GM10847 (cell line): ENCODE results near the gene PTX3.

Experiments
- POLR2A ChIP-seq: IDR thresholded peaks from 2 replicates; pipeline ENCODE4 v1.6.1; 2011; ENCODE audit not compliant: insufficient read length; ENCODE audit errors: extremely low read depth

Gene PTX3

GRCh38 chr3:157445857-157446256 lies 9.2 kb downstream of the PTX3 start:
- TF ChIP-seq POLR2A = no peak

DNA sequence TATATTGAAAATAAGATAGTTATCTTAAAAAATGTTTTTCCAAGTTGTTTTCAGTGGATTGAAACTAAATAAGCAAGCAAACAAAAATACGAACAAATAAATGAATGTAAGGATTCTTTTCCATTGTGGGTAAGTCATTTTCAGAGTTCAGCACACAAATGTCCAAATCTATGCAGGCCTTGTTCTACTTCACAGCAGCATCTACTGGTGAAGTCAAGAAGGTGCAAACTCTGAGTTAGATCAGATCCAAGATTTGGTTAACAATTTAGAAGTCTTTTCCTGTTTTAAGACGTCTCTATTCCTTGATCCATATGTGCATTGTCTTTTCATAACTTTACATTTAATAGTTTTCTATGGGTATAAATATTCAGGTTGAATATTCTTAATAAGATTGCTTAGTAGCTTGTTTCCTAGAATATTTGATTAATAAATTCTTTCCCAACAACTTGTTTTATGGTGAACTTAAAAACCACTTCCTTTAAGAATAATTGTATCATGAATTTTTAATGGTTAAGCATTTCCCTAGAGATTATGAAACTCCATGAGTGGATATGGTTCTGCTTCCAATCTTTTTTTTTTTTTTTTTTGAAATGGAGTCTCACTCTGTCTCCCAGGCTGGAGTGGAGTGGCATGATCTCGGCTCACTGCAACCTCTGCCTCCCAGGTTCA lies 10.5 kb downstream of the PTX3 start:
- TF ChIP-seq POLR2A = no peak

DNA sequence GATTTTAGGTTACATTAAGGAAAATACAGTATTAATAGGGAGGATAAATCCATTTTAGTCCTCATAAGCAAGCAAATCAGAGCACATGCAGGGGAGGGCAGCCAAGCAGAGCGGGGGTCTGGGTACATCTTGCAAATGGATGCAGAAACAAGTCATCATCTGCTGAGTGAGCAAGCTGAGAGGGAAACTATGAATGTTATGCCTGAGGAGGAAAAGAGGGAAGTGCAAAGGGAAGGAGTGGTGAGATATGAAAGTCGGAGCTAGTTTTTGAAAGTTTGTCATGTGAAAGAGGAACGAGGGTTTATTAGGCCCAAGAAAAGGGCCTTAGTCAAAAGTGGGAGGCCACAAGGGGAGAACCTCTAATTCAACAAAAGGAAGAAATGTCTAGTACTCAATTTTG lies 15.4 kb downstream of the PTX3 start:
- no peak for TF ChIP-seq POLR2A

DNA sequence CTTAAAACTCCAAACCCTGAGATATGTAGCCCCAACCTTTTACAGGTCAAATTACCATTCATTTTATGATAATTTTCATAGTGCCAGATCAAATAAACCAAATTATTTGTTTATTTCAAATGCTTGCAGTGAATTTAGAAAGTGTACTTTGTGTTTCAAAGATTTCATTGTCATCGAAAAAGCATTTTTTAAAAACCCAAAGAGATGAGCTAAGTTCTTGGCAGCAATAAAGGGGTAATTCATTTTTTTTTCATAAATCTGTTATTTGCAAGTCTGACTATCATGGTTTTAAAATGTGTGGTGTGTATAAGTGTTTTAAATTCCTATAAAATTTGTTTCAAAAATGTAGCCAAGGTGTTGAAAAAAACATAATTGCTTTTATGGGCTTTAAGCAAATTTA lies 17.2 kb downstream of the PTX3 start:
- TF ChIP-seq POLR2A = no peak

DNA sequence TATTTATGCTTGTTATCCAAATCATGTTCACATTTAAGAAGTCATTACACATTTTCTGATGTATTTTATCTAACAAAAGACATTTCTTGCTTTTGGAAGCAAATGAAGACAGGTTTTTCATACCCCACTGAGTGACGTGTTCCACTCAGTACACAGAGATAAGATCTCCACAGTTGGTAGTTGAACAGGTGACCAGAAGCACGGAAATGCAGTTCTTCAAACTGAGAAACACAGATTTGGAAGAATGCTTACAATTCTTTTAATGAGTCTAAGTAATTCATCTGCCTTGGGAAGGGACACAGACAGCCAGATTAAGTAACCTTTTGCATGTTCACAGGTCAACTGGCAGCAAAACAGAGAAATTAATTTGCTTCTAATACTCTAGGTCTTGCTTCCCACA lies 23.1 kb downstream of the PTX3 start:
- TF ChIP-seq POLR2A = no peak

GRCh38 chr3:157460253-157460652 lies 23.6 kb downstream of the PTX3 start:
- no peak for TF ChIP-seq POLR2A

GRCh38 chr3:157463816-157464215 lies 27.2 kb downstream of the PTX3 start:
- no peak for TF ChIP-seq POLR2A

GRCh38 chr3:157464321-157464720 lies 27.7 kb downstream of the PTX3 start:
- no peak for TF ChIP-seq POLR2A

DNA sequence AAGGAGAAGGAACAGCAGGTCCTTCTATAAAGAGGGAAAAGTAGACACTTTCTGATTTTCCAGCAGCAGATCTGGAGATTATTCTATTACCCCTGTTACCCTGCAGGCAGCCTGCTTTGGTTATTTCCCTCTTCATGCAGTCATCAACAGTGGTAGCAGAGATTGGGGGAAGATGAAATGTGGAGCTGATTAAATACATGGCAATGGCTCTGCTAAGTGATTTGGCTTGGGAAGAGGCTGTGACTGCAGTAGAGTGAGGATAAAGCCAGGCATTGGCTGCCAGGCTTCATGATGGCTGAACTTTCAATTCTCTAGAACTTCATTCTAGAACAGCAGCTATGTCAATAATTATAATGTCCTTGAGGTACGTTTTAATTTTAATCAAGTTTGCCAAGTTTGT lies 29.1 kb downstream of the PTX3 start:
- TF ChIP-seq POLR2A = no peak

GRCh38 chr3:157467200-157467599 lies 30.6 kb downstream of the PTX3 start:
- no peak for TF ChIP-seq POLR2A

DNA sequence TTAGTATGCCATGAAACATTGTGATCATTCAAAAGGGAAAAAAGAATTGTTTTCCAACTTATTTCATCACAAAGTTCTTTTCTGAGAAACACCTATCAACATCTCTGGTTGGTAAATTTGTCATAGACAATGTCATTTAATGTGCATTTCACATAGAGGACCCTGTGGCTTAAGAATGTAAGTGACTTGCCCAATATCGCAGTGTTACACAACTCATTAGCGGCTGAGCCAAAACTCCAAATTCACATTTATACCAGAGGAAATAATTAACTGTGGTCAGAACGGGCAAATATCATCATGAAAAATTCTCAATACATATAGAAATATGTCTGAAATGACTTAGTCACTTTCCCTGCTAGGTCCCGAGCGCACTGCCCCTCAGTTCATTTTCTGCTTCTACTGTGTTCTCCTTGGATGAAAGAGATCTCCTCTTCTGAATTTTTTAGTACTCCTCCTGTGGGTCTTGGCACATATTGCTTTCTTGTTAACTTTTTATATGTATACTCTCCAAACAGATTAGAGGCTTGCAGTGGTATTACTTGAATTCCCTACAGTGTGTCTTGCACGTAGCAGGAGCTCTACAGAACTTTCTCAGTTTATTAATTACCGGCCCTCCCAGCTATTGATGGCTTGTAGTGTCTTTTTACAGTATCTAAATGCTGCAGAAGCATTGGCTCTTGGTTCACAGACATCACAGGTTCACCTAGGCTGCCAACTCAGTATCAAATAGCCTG lies 33.1 kb downstream of the PTX3 start:
- no peak for TF ChIP-seq POLR2A

DNA sequence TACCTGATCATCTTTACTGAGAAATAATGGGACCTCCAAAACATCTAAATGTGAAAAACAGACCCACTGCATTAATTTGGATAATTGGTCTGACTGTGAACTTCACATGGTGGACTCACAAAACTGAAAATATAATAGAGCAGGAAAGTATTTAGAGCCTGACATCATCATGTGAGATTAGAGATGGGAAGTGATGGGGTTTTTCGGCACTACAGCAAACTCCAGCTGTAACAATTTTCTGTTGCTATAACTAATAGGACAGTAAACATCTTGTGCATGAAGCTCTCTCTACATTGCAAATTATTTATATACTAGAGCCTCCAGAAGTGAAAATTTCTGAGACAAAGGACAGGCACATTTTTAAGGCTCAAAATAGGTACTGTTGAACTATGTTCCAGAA lies 34.4 kb downstream of the PTX3 start:
- TF ChIP-seq POLR2A = no peak

GRCh38 chr3:157472648-157473047 lies 36.0 kb downstream of the PTX3 start:
- no peak for TF ChIP-seq POLR2A

DNA sequence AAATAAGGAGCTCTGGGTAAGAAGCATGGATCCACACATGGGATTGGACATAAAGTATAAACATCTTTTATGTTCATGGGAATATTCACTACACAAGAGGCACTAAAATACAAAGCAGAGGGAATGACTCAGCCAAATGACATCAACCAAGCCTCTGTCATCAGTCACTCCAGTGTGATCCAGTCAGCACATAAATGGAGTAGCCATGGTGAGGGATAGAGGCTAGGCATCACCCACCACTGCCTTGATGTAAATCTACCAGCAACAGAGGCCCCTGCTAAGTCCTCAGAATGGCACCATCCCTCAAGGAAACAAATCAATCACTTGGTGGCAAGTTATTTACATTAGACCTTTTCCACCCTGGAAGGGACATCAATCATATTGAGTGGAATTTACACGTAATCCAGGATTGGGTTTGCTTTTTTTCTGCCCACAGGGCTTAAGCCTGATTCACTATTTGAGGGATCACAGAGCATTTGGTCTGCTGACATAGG lies 39.3 kb downstream of the PTX3 start:
- TF ChIP-seq POLR2A = no peak

GRCh38 chr3:157477441-157477840 lies 40.8 kb downstream of the PTX3 start:
- no peak for TF ChIP-seq POLR2A

- no peak for TF ChIP-seq POLR2A
These were observed 43.0 kb downstream of the PTX3 start for GRCh38 chr3:157479464-157480243.

DNA sequence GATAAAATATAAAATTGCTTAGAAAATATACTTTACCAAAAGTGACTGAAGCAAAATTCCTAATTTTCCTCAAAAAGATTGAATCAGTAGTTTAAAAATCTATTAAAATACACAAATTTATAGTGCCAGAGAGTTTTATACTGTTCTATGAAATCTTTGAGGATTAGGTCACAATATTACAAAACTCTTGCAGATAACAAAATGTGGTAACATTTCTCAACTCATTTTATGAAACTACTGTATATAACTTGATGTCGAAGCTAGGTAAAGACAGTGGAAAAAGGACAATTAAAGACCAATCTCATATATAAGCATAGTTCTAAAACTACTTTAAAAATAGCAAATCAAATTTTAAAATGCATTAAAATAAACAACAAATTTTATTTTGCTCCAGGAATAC lies 50.7 kb downstream of the PTX3 start:
- TF ChIP-seq POLR2A = no peak

- no peak for TF ChIP-seq POLR2A
These were observed 51.5 kb downstream of the PTX3 start for GRCh38 chr3:157488144-157488543.
